GM12892 (cell line): ENCODE results near the gene SSBP3.

Source experiments
- DNase-seq: peaks from one replicate; pipeline ENCODE4 v3.0.0; 2011; ENCODE audit not compliant: insufficient read length
- FAIRE-seq: peaks from 2 replicates; lab custom pipeline; 2011; peaks lifted over from hg19 to GRCh38; lab: Jason Lieb, UNC
- POLR2A ChIP-seq: IDR thresholded peaks from 2 replicates; pipeline ENCODE4 v1.6.1; 2011; ENCODE audit warnings: low read depth, low read length, control low read depth
- POLR2AphosphoS5 ChIP-seq: IDR thresholded peaks from 2 replicates; pipeline ENCODE4 v1.6.1; 2011; ENCODE audit warnings: low read depth, low read length, control low read depth
- TAF1 ChIP-seq: IDR thresholded peaks from 2 replicates; pipeline ENCODE4 v1.6.1; 2011; ENCODE audit warnings: low read depth, mild to moderate bottlenecking, control low read depth, low read length, borderline replicate concordance

SSBP3 gene

DNA sequence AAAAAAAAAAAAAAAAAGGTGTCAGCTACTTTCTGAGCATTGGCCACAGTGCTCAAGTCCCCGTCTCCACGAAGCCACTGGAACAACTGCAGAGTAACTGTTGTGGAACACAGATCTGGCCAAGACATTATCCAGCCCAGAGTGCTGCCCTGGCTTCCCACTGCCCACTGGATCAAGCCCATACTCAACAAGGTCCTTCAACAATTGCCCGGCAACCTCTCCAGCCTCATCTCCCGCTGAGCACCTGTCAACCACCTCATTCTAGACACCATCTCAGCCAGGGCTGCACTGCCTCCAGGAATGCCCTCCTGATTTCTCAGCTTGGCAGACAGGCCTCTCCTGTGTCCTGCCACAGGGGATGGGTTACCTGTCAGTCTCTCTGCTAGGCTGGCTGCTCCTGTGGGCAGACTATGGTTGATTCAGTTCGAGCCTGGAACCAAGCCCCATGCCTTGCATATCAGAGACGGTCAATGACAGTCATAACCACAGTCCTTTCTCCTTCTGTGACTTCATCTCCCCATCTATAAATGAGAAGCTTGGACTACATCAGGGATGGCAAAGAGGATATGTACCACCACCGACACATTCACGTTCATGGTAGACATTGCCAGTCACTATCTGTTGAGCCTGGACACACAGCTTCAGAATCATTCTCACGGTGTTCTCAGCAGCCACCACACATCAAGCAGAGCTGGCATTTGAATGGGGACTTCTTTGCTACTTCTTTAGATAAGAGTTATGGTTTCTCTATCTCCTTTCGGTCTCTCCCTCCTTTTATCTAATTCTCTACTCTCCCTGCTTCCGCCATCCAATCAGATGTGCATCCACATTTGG is 129.4 kb downstream of the SSBP3 start:
- no peak for DNase-seq
- FAIRE-seq, result peak; percentile 21
- no peak for TF ChIP-seq POLR2A
- TF ChIP-seq TAF1, result no peak

DNA sequence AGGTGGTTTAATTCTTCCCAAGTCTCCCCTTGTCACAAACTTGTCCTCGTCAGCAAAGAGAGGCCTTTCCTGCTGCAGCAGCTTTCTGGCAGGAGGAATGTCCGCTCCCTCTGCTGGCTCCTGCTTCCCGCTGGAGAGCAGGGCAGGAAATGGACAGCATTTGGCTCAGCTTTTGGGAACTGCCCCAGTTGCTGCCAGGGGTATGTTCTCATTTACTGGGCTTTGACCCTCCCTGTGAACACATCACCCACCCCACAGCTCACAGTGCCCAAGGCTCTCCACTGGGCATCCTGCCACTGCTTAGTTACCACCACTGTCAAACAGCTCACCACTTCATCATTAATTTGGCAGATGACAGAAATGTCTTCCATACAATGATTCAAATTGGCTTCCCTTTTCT is 130.8 kb downstream of the SSBP3 start:
- FAIRE-seq (no peak), DNase-seq (no peak)
- no peak for TF ChIP-seq TAF1
- TF ChIP-seq POLR2AphosphoS5, result no peak
- no peak for TF ChIP-seq POLR2A

DNA sequence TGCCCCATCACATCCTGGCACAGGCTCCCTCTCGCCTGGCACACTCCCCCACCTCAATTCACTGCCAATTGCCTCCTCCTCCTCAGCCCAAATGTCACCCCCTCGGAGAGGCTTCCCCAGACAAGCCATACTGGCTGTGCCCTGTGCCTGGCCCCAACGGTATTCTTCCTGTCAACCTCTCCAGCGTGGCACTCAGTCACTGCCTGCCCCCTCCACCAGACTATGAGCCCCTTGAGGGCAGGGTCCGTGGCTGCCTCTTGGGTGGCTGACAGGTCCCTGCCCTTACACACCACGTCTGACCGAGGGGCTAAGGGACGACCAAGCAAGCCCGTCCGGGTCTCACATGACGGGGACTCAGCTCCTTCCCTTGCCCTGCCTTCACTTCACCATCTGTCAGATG is 131.3 kb downstream of the SSBP3 start:
- DNase-seq, result no peak
- TF ChIP-seq TAF1, result no peak
- no peak for TF ChIP-seq POLR2AphosphoS5
- no peak for TF ChIP-seq POLR2A
- no peak for FAIRE-seq

DNA sequence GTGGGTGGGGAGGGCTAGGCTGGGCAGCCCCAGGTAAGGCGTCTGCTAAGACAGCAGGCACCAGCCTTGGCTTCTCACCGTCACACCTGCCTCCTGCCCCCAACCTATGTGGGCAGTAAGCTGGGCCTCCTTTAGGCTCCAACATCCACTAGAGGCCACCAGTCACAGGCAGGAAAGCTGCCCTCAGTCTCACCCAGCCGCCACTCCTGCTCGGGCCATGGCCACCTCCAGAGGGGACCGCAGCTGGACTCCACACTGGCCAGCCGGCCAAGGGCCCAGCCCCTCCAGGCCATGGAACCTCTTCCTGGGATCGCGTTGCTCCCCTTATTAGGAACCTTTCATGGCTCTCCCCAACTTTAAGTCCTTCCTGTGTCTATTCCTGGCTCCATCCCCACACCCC is 131.7 kb downstream of the SSBP3 start:
- no peak for TF ChIP-seq POLR2AphosphoS5
- no peak for TF ChIP-seq TAF1
- no peak for TF ChIP-seq POLR2A
- DNase-seq, result no peak
- no peak for FAIRE-seq

DNA sequence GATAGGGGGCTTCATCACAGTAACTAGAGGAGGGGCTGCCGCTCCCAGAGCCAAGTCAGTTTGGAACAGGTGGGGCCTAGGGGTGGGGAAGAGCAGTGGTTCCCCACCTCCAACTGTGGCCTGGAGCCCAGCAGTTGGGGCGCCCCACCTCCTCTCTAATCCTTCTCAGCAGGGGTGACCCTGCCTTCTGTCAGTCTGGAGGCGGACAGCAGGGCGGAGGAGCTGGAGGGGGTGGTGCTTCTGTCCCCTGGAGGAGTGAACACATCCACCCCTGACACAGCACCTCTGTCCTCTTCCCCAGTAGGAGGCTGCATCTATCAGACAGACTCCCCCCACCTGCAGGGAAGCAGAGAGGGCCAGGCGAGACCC is 132.4 kb downstream of the SSBP3 start:
- FAIRE-seq (no peak), DNase-seq (no peak)
- TF ChIP-seq TAF1 (no peak), POLR2AphosphoS5 (no peak), POLR2A (no peak)

- TF ChIP-seq POLR2A (no peak), POLR2AphosphoS5 (no peak), TAF1 (no peak)
- DNase-seq, result no peak
- no peak for FAIRE-seq
These were observed 133.0 kb downstream of the SSBP3 start for GRCh38 chr1:54273092-54273794.

DNA sequence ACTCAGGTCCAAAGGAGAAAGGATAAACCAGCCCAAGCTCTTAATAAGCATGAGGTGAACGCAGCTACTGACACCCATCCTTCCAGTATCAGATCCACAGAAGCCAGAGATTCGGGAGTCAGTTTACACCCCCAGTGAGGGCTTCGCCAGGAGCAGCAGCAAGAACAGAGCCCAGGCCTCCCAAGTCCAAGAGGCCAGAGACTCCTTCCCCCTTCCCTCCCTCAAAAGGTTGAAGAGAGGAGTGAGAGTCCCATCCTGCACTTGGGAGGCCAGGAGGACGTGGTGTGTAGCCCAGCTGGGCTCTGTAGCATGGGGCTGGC is 133.5 kb downstream of the SSBP3 start:
- FAIRE-seq (no peak), DNase-seq (no peak)
- TF ChIP-seq POLR2AphosphoS5 (no peak), POLR2A (no peak), TAF1 (no peak)

- no peak for TF ChIP-seq TAF1
- no peak for TF ChIP-seq POLR2AphosphoS5
- no peak for TF ChIP-seq POLR2A
- DNase-seq (no peak), FAIRE-seq (no peak)
These were observed 134.1 kb downstream of the SSBP3 start for GRCh38 chr1:54272134-54272533.

GRCh38 chr1:54271341-54271740 is 134.9 kb downstream of the SSBP3 start:
- TF ChIP-seq POLR2A (no peak), TAF1 (no peak), POLR2AphosphoS5 (no peak)
- FAIRE-seq (no peak), DNase-seq (no peak)

DNA sequence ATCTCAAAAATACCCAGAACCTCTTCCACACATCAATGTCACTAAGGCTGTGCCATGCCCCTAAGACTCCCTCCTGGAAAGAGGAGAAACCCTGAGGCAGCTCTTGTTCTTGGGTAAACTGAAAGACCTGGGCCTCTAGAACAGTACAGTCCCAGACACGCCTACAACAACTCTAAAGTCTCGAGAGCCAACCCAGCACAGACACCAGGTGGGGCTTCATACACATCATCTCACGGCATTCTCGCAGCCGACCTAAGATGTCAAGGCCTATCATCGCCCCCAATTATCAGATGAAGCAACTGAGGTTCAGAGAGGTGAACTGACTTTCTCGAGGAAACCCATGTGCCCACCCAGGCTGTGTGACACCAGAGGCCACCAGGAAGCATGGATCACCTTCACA is 135.7 kb downstream of the SSBP3 start:
- DNase-seq, result no peak
- no peak for TF ChIP-seq TAF1
- no peak for TF ChIP-seq POLR2A
- no peak for TF ChIP-seq POLR2AphosphoS5
- no peak for FAIRE-seq

- DNase-seq (no peak), FAIRE-seq (no peak)
- no peak for TF ChIP-seq POLR2A
- TF ChIP-seq TAF1, result no peak
- no peak for TF ChIP-seq POLR2AphosphoS5
These were observed 137.4 kb downstream of the SSBP3 start for GRCh38 chr1:54268762-54269297.
